Sigmoid colon (tissue), 7 donors: Measurements from ENCODE around the gene SVEP1. TPM values are rescaled to one million over a fixed set of nuclear protein-coding genes. Genes with fewer than 3 reads are reported as not detected.

Experiments used
- DNase-seq: peaks from one replicate; pipeline ENCODE4 v3.0.0-alpha.2; 2019
- H3K27ac ChIP-seq, 4 donors: fragments of 200-600 bp; sonication (generic); one replicate each; pipeline ENCODE4 v1.5.1; 2016 to 2019; ENCODE audit warnings: mild to moderate bottlenecking in 1 of 4
- H3K27me3 ChIP-seq, 3 donors: fragments of 200-600 bp; sonication (generic); one replicate each; pipeline ENCODE4 v1.5.1; 2019; ENCODE audit warnings: mild to moderate bottlenecking in 1 of 3
- H3K36me3 ChIP-seq, 4 donors: fragments of 200-600 bp; sonication (generic); one replicate each; pipeline ENCODE4 v1.5.1; 2016 to 2019
- H3K4me1 ChIP-seq, 4 donors: fragments of 200-600 bp; sonication (generic); one replicate each; pipeline ENCODE4 v1.5.1; 2017 to 2019
- H3K4me3 ChIP-seq, 4 donors: fragments of 200-600 bp; sonication (generic); one replicate each; pipeline ENCODE4 v1.5.1; 2017 to 2019; ENCODE audit warnings: mild to moderate bottlenecking in 2 of 4, moderate library complexity in 1 of 4
- H3K9me3 ChIP-seq, 4 donors: fragments of 200-600 bp in 3 of 4; sonication (generic) in 3 of 4; one replicate each; pipeline versions ENCODE4 v1.5.1 to v1.6.1; 2013 to 2019
- CTCF ChIP-seq, 4 experiments: fragments of 450-650 bp in 3 of 4; fragments of 200-600 bp in 1 of 4; IDR thresholded peaks; one replicate each; pipeline ENCODE4 v1.5.1; 2016 to 2019; ENCODE audit warnings: antibody characterized with exemption in 4 of 4, mild to moderate bottlenecking in 3 of 4, moderate library complexity in 2 of 4
- EP300 ChIP-seq, 4 donors: sonication (generic); formaldehyde crosslinking; IDR thresholded peaks; one replicate each; pipeline ENCODE4 v1.6.1; 2017; ENCODE audit warnings: antibody characterized with exemption in 4 of 4
- POLR2A ChIP-seq, 2 donors: fragments of 450-650 bp; IDR thresholded peaks; one replicate each; pipeline ENCODE4 v1.6.1; 2016; ENCODE audit warnings: antibody characterized with exemption in 2 of 2, mild to moderate bottlenecking in 2 of 2, moderate library complexity in 2 of 2
- POLR2AphosphoS5 ChIP-seq, 4 donors: sonication (generic); formaldehyde crosslinking; IDR thresholded peaks; one replicate each; pipeline ENCODE4 v1.6.1; 2017; ENCODE audit warnings: antibody characterized with exemption in 4 of 4
- WGBS, 2 donors: extraction: QIAGEN DNeasy Blood & Tissue Kit; methylation state at CpG; one replicate each; pipeline ENCODE4 v1.1.7; 2013; 5-methylcytosine and 5-hydroxymethylcytosine counted together
- intact Hi-C: fragments of 100-400 bp; cut with DNase I; formaldehyde crosslinking; loops from one replicate; pipeline ENCODE4 v1.15.1; 2023
- polyA plus RNA-seq, 3 donors: library from polyadenylated mRNA; stranded (reverse); fragments of 200-250 nt; gene quantifications; one replicate each; pipeline ENCODE4 v1.2.3, GENCODE V29; 2013
- total RNA-seq, 4 donors: library from RNA; depleted of rRNA; stranded (reverse); fragments of >200 nt; gene quantifications; one replicate each; pipeline ENCODE4 v1.1.0, GENCODE V29; 2016
- donor health status: healthy with polysubstance abuse.
- donor health status: Bipolar disorder and iron deficiency.
- donor health status: healthy.

Gene SVEP1
- total and polyA plus RNA-seq, 7 donors, result 0.23 to 77.5 (median 24.3) TPM

- Histone ChIP-seq H3K36me3 (no peaks in the 10 kb centered on the region), H3K9me3 (no peaks in the 10 kb centered on the region), H3K27me3 (no peaks in the 10 kb centered on the region), H3K27ac (no peak overlapping the region), H3K4me1 (no peaks in the 10 kb centered on the region), H3K4me3 (no peak overlapping the region)
- no peak for DNase-seq
- intact Hi-C loops, result no loop called here
- no peak for TF ChIP-seq POLR2A (IDR thresholded peaks at IDR 0.05)
- no peak for TF ChIP-seq CTCF (IDR thresholded peaks at IDR 0.05)
- TF ChIP-seq POLR2AphosphoS5 (IDR thresholded peaks at IDR 0.05), result no peak
- TF ChIP-seq EP300 (IDR thresholded peaks at IDR 0.05), result no peak
Measured at GRCh38 chr9:110487196-110487595, 92.3 kb downstream of the SVEP1 start.

- no peaks in the 10 kb centered on the region for H3K27me3 ChIP-seq
- WGBS, 2 donors, result 88 to 92% methylated on average over 1 of the region's 1 CpG
- intact Hi-C loops, result no loop called here
- DNase-seq, result no peak
- H3K36me3 ChIP-seq, result no peaks in the 10 kb centered on the region
- H3K4me1 ChIP-seq, result no peaks in the 10 kb centered on the region
- TF ChIP-seq CTCF (IDR thresholded peaks at IDR 0.05) (no peak), POLR2AphosphoS5 (IDR thresholded peaks at IDR 0.05) (peak in 2 of 4 donors; percentile 38 to 50), EP300 (IDR thresholded peaks at IDR 0.05) (no peak), POLR2A (IDR thresholded peaks at IDR 0.05) (no peak)
- peak overlapping the region in 1 of 4 donors; percentile 7 for H3K27ac ChIP-seq
- H3K4me3 ChIP-seq, result no peak overlapping the region
- no peaks in the 10 kb centered on the region for H3K9me3 ChIP-seq
Measured at GRCh38 chr9:110486218-110486617, 93.3 kb downstream of the SVEP1 start.

- TF ChIP-seq POLR2AphosphoS5 (IDR thresholded peaks at IDR 0.05) (no peak), POLR2A (IDR thresholded peaks at IDR 0.05) (no peak), CTCF (IDR thresholded peaks at IDR 0.05) (no peak), EP300 (IDR thresholded peaks at IDR 0.05) (no peak)
- H3K36me3 ChIP-seq, result no peaks in the 10 kb centered on the region
- intact Hi-C loops, result no loop called here
- H3K27ac ChIP-seq, result no peak overlapping the region
- no peaks in the 10 kb centered on the region for H3K4me1 ChIP-seq
- H3K9me3 ChIP-seq, result no peaks in the 10 kb centered on the region
- no peak overlapping the region for H3K4me3 ChIP-seq
- H3K27me3 ChIP-seq, result no peaks in the 10 kb centered on the region
- no peak for DNase-seq
- 82 to 83% methylated on average over 5 of the region's 5 CpGs for WGBS, 2 donors
Measured at GRCh38 chr9:110479481-110479880, 100.1 kb downstream of the SVEP1 start.

GRCh38 chr9:110476251-110476650 is 103.3 kb downstream of the SVEP1 start:
- no peak for TF ChIP-seq POLR2AphosphoS5 (IDR thresholded peaks at IDR 0.05)
- TF ChIP-seq EP300 (IDR thresholded peaks at IDR 0.05), result no peak
- TF ChIP-seq CTCF (IDR thresholded peaks at IDR 0.05), result no peak
- no peak for TF ChIP-seq POLR2A (IDR thresholded peaks at IDR 0.05)
- intact Hi-C loops, result no loop called here
- 58 to 60% methylated on average over 3 of the region's 3 CpGs for WGBS, 2 donors
- Histone ChIP-seq H3K27me3 (no peaks in the 10 kb centered on the region), H3K27ac (no peak overlapping the region), H3K4me3 (no peak overlapping the region), H3K9me3 (no peaks in the 10 kb centered on the region), H3K4me1 (no peaks in the 10 kb centered on the region), H3K36me3 (no peaks in the 10 kb centered on the region)
- no peak for DNase-seq

- intact Hi-C loops, result no loop called here
- no peak overlapping the region for H3K4me3 ChIP-seq
- H3K4me1 ChIP-seq, result no peaks in the 10 kb centered on the region
- no peaks in the 10 kb centered on the region for H3K9me3 ChIP-seq
- H3K27ac ChIP-seq, result no peak overlapping the region
- TF ChIP-seq EP300 (IDR thresholded peaks at IDR 0.05), result no peak
- TF ChIP-seq POLR2A (IDR thresholded peaks at IDR 0.05), result no peak
- no peak for DNase-seq
- 19 to 64% methylated on average over 6 of the region's 6 CpGs for WGBS, 2 donors
- H3K27me3 ChIP-seq, result no peaks in the 10 kb centered on the region
- no peaks in the 10 kb centered on the region for H3K36me3 ChIP-seq
Measured at GRCh38 chr9:110472111-110472510, 107.4 kb downstream of the SVEP1 start.
